HG03469 (cell line): Measurements from ENCODE around the gene KCTD17.

Experiments used
- ATAC-seq: cut with Tn5 transposase; IDR thresholded peaks from one replicate; pipeline ENCODE4 v1.9.1; 2021; ENCODE audit warnings: mild to moderate bottlenecking, moderate library complexity, moderate number of reproducible peaks; ENCODE audit not compliant: unreplicated experiment

The KCTD17 gene

GRCh38 chr22:37020192-37020479, 31.4 kb upstream of the KCTD17 start:
- no peak for ATAC-seq

GRCh38 chr22:37021041-37021440, 30.5 kb upstream of the KCTD17 start:
- no peak for ATAC-seq

GRCh38 chr22:37021710-37022482, 29.6 kb upstream of the KCTD17 start:
- ATAC-seq: no peak

GRCh38 chr22:37022483-37023337, 28.8 kb upstream of the KCTD17 start:
- ATAC-seq: no peak

- no peak for ATAC-seq
These were observed 27.7 kb upstream of the KCTD17 start for GRCh38 chr22:37023743-37024338.

GRCh38 chr22:37024339-37025157, 27.0 kb upstream of the KCTD17 start:
- no peak for ATAC-seq

- no peak for ATAC-seq
These were observed 26.0 kb upstream of the KCTD17 start for GRCh38 chr22:37025500-37026070.

GRCh38 chr22:37026325-37026724, 25.2 kb upstream of the KCTD17 start:
- ATAC-seq: no peak

- ATAC-seq: no peak
These were observed 24.0 kb upstream of the KCTD17 start for GRCh38 chr22:37027556-37027955.

GRCh38 chr22:37028692-37029674, 22.6 kb upstream of the KCTD17 start:
- no peak for ATAC-seq

GRCh38 chr22:37030560-37031281, 20.8 kb upstream of the KCTD17 start:
- ATAC-seq: no peak

GRCh38 chr22:37032134-37032534, 19.4 kb upstream of the KCTD17 start:
- no peak for ATAC-seq

GRCh38 chr22:37032535-37033460, 18.7 kb upstream of the KCTD17 start:
- no peak for ATAC-seq

- ATAC-seq: no peak
These were observed 17.7 kb upstream of the KCTD17 start for GRCh38 chr22:37033605-37034430.

- no peak for ATAC-seq
These were observed 14.7 kb upstream of the KCTD17 start for GRCh38 chr22:37036655-37037377.

- no peak for ATAC-seq
These were observed 13.9 kb upstream of the KCTD17 start for GRCh38 chr22:37037669-37038068.
